HG03064 (cell line): ENCODE measurements around the gene COPB2.

Source experiments
- ATAC-seq: cut with Tn5 transposase; IDR thresholded peaks from one replicate; pipeline ENCODE4 v1.9.1; 2021; ENCODE audit warnings: low read depth; ENCODE audit not compliant: unreplicated experiment

Gene COPB2

GRCh38 chr3:139309880-139310279, 79.6 kb downstream of the COPB2 start:
- no peak for ATAC-seq

GRCh38 chr3:139309061-139309591, 80.3 kb downstream of the COPB2 start:
- no peak for ATAC-seq

- no peak for ATAC-seq
Measured at GRCh38 chr3:139308560-139308959, 80.9 kb downstream of the COPB2 start.

GRCh38 chr3:139307601-139308555, 81.6 kb downstream of the COPB2 start:
- no peak for ATAC-seq
